Left ventricle myocardium inferior (tissue), 1 donor: ENCODE data around the gene SLC22A7. TPM values are rescaled to one million over a fixed set of nuclear protein-coding genes. Genes with fewer than 3 reads are reported as not detected.

Source experiments
- DNase-seq: peaks from one replicate; pipeline ENCODE4 v3.0.0-alpha.2; 2020
- H3K27ac ChIP-seq: fragments of 200-600 bp; replicated peaks from 2 replicates; pipeline ENCODE4 v1.8.0; 2021
- H3K27me3 ChIP-seq: fragments of 200-600 bp; 2 replicates; pipeline ENCODE4 v1.8.0; 2021; ENCODE audit warnings: low read depth
- H3K36me3 ChIP-seq: fragments of 200-600 bp; 2 replicates; pipeline ENCODE4 v1.8.0; 2021
- H3K4me1 ChIP-seq: fragments of 200-600 bp; 2 replicates; pipeline ENCODE4 v1.8.0; 2021
- H3K4me3 ChIP-seq: fragments of 200-600 bp; 2 replicates; pipeline ENCODE4 v1.8.0; 2021; ENCODE audit warnings: mild to moderate bottlenecking, moderate library complexity
- H3K9me3 ChIP-seq: fragments of 200-600 bp; replicated peaks from 2 replicates; pipeline ENCODE4 v1.8.0; 2021
- CTCF ChIP-seq: fragments of 200-600 bp; IDR thresholded peaks from 2 replicates; pipeline ENCODE4 v1.8.0; 2021; ENCODE audit warnings: antibody characterized with exemption, mild to moderate bottlenecking, borderline replicate concordance
- intact Hi-C: fragments of 100-400 bp; cut with micrococcal nuclease; formaldehyde crosslinking; loops from one replicate; pipeline ENCODE4 v1.11.0; 2022
- total RNA-seq: library from RNA; stranded (reverse); fragmentation: NEBNext Ultra II Directional; extraction: Animal tissue kit (Norgen Biotek cat#: 25700); gene quantifications from one replicate; pipeline ENCODE4 v1.2.1, GENCODE V29; 2021
- donor health status: DM: no; HTN: yes; CAD: no; lungs with severe emphysema.

Gene SLC22A7
- total RNA-seq, 1 donor from 2014 or later, result not detected

- intact Hi-C loops, result no loop called here
- DNase-seq, result no peak
- TF ChIP-seq CTCF, result no peak
- H3K4me3 ChIP-seq, result no peak overlapping the region
- no peaks in the 10 kb centered on the region for H3K36me3 ChIP-seq
- H3K4me1 ChIP-seq, result peaks cover 18% of the 10 kb centered on the region
- no peaks in the 10 kb centered on the region for H3K9me3 ChIP-seq
- H3K27ac ChIP-seq, result no peak overlapping the region
- H3K27me3 ChIP-seq, result peaks cover 57% of the 10 kb centered on the region
Observed at GRCh38 chr6:43277306-43277642, 20.8 kb upstream of the SLC22A7 start.

GRCh38 chr6:43277643-43278523, 20.2 kb upstream of the SLC22A7 start:
- H3K4me1 ChIP-seq, result peaks cover 18% of the 10 kb centered on the region
- H3K27ac ChIP-seq, result no peak overlapping the region
- peaks cover 59% of the 10 kb centered on the region for H3K27me3 ChIP-seq
- no peak for DNase-seq
- TF ChIP-seq CTCF, result no peak
- H3K36me3 ChIP-seq, result no peaks in the 10 kb centered on the region
- intact Hi-C loops, result no loop called here
- H3K9me3 ChIP-seq, result no peaks in the 10 kb centered on the region
- H3K4me3 ChIP-seq, result no peak overlapping the region

GRCh38 chr6:43278524-43279078, 19.5 kb upstream of the SLC22A7 start:
- Histone ChIP-seq H3K27ac (no peak overlapping the region), H3K27me3 (peaks cover 59% of the 10 kb centered on the region), H3K9me3 (no peaks in the 10 kb centered on the region), H3K4me3 (no peak overlapping the region), H3K36me3 (no peaks in the 10 kb centered on the region), H3K4me1 (peaks cover 18% of the 10 kb centered on the region)
- no peak for DNase-seq
- intact Hi-C loops, result no loop called here
- TF ChIP-seq CTCF, result no peak

GRCh38 chr6:43280234-43280633, 17.8 kb upstream of the SLC22A7 start:
- peaks cover 12% of the 10 kb centered on the region for H3K4me1 ChIP-seq
- no peak for DNase-seq
- no peaks in the 10 kb centered on the region for H3K36me3 ChIP-seq
- H3K27ac ChIP-seq, result no peak overlapping the region
- peaks cover 59% of the 10 kb centered on the region for H3K27me3 ChIP-seq
- intact Hi-C loops, result no loop called here
- TF ChIP-seq CTCF, result no peak
- no peaks in the 10 kb centered on the region for H3K9me3 ChIP-seq
- no peak overlapping the region for H3K4me3 ChIP-seq

- Histone ChIP-seq H3K9me3 (no peaks in the 10 kb centered on the region), H3K36me3 (no peaks in the 10 kb centered on the region), H3K4me3 (no peak overlapping the region), H3K27me3 (peaks cover 51% of the 10 kb centered on the region), H3K27ac (no peak overlapping the region), H3K4me1 (no peaks in the 10 kb centered on the region)
- DNase-seq, result no peak
- intact Hi-C loops, result no loop called here
- no peak for TF ChIP-seq CTCF
Observed at GRCh38 chr6:43282060-43282459, 16.0 kb upstream of the SLC22A7 start.
